ENCODE results near the gene PTDSS2.

GRCh38 chr11:408154-409007, 41.7 kb upstream of the PTDSS2 start:
- TF ChIP-seq CTCF (conservative IDR thresholded peaks at IDR 0.05; ENCODE audit: low read depth, low read length) (no peak), EZH2 (IDR thresholded peaks at IDR 0.05; ENCODE audit: borderline replicate concordance, low read depth, low read length, poor library complexity, severe bottlenecking) (no peak)

All from A673 (cell line).